RWPE2 (cell line): ENCODE measurements around the gene NATD1.

Experiments used
- ATAC-seq: fragments of 200-7000 bp; cut with Tn5 transposase; 3 replicates; pipeline ENCODE4 v1.9.1; 2021; ENCODE audit warnings: low read depth
- DNase-seq: peaks from one replicate; pipeline ENCODE4 v3.0.0-alpha.2; 2020; ENCODE audit warnings: low spot score
- H3K27ac ChIP-seq: fragments of 450-650 bp; 2 replicates; pipeline ENCODE4 v1.5.1; 2017; ENCODE audit warnings: mild to moderate bottlenecking; ENCODE audit not compliant: poor library complexity, severe bottlenecking
- H3K27me3 ChIP-seq: fragments of 250-450 bp; sonication (Bioruptor Pico); 2 replicates; pipeline ENCODE4 v1.5.1; 2021; ENCODE audit warnings: mild to moderate bottlenecking, moderate library complexity; ENCODE audit not compliant: insufficient read depth, poor library complexity, severe bottlenecking
- H3K36me3 ChIP-seq: fragments of 250-450 bp; sonication (Bioruptor Pico); 2 replicates; pipeline ENCODE4 v1.5.1; 2020; ENCODE audit warnings: low read depth, mild to moderate bottlenecking, moderate library complexity
- H3K4me1 ChIP-seq: fragments of 250-450 bp; sonication (Bioruptor Pico); 2 replicates; pipeline ENCODE4 v1.5.1; 2021; ENCODE audit warnings: mild to moderate bottlenecking, moderate library complexity; ENCODE audit not compliant: insufficient read depth, poor library complexity, severe bottlenecking
- H3K4me3 ChIP-seq: fragments of 250-450 bp; sonication (Bioruptor Pico); 2 replicates; pipeline ENCODE4 v1.5.1; 2021; ENCODE audit warnings: mild to moderate bottlenecking, moderate library complexity; ENCODE audit not compliant: severe bottlenecking
- H3K9me3 ChIP-seq: fragments of 250-450 bp; sonication (Bioruptor Pico); 2 replicates; pipeline ENCODE4 v1.5.1; 2021; ENCODE audit warnings: mild to moderate bottlenecking, moderate library complexity; ENCODE audit not compliant: severe bottlenecking
- CTCF ChIP-seq: fragments of 450-650 bp; IDR thresholded peaks from one replicate; pipeline ENCODE4 v1.5.1; 2017; ENCODE audit warnings: mild to moderate bottlenecking, moderate library complexity; ENCODE audit not compliant: poor library complexity, severe bottlenecking

NATD1 gene

GRCh38 chr17:21249920-21250703 lies 3.1 kb downstream of the NATD1 start:
- H3K27ac ChIP-seq, result no peak overlapping the region
- peaks cover 10% of the 10 kb centered on the region for H3K4me1 ChIP-seq
- H3K9me3 ChIP-seq, result no peaks in the 10 kb centered on the region
- no peak for TF ChIP-seq CTCF
- no peak for DNase-seq
- no peaks in the 10 kb centered on the region for H3K36me3 ChIP-seq
- ATAC-seq, result no peak
- H3K27me3 ChIP-seq, result no peaks in the 10 kb centered on the region
- H3K4me3 ChIP-seq, result no peak overlapping the region

- no peak for TF ChIP-seq CTCF
- ATAC-seq, result no peak
- Histone ChIP-seq H3K4me1 (peaks cover 8% of the 10 kb centered on the region), H3K4me3 (no peak overlapping the region), H3K9me3 (no peaks in the 10 kb centered on the region), H3K27me3 (no peaks in the 10 kb centered on the region), H3K27ac (no peak overlapping the region), H3K36me3 (no peaks in the 10 kb centered on the region)
- DNase-seq, result no peak
These were observed 4.0 kb downstream of the NATD1 start for GRCh38 chr17:21249086-21249795.

GRCh38 chr17:21248500-21248899 lies 4.7 kb downstream of the NATD1 start:
- Histone ChIP-seq H3K27me3 (no peaks in the 10 kb centered on the region), H3K27ac (no peak overlapping the region), H3K4me3 (no peak overlapping the region), H3K4me1 (peaks cover under 1% of the 10 kb centered on the region), H3K9me3 (no peaks in the 10 kb centered on the region), H3K36me3 (no peaks in the 10 kb centered on the region)
- ATAC-seq, result no peak
- no peak for DNase-seq
- TF ChIP-seq CTCF, result no peak

GRCh38 chr17:21247552-21248258 lies 5.5 kb downstream of the NATD1 start:
- no peak for TF ChIP-seq CTCF
- no peak for DNase-seq
- no peaks in the 10 kb centered on the region for H3K4me1 ChIP-seq

More at GRCh38 chr17:21247552-21248258, 5.5 kb downstream of the NATD1 start:
- Histone ChIP-seq H3K4me3 (no peak overlapping the region), H3K36me3 (no peaks in the 10 kb centered on the region), H3K27ac (no peak overlapping the region), H3K9me3 (no peaks in the 10 kb centered on the region), H3K27me3 (no peaks in the 10 kb centered on the region)
- no peak for ATAC-seq
